PC-3 (cell line): ENCODE measurements around the gene CARTPT. TPM values are rescaled to one million over a fixed set of nuclear protein-coding genes. Genes with fewer than 3 reads are reported as not detected.

Experiments
- ATAC-seq: fragments of 200-7000 bp; cut with Tn5 transposase; 2 replicates; pipeline ENCODE4 v1.9.1; 2020; ENCODE audit warnings: mild to moderate bottlenecking, moderate library complexity
- BruUV-seq: library from RNA; stranded (reverse); fragments of 400-500 nt; replicated peaks from 2 replicates; lab custom pipeline; 2021; lab: Mats Ljungman, UMichigan
- CTCF ChIA-PET: fragments of 300-600 bp; sonication (Branson Sonifier 250); formaldehyde crosslinking; loops from one replicate; lab custom pipeline; 2022; ENCODE audit warnings: antibody characterized with exemption; lab: Charles Lee
- POLR2A ChIA-PET: fragments of 300-600 bp; sonication (Branson Sonifier 250); formaldehyde crosslinking; loops from one replicate; lab custom pipeline; 2022; ENCODE audit warnings: antibody characterized with exemption; ENCODE audit not compliant: unreplicated experiment; lab: Charles Lee
- DNase-seq: peaks from one replicate; pipeline ENCODE4 v3.0.0-alpha.2; 2015
- H2AFZ ChIP-seq: fragments of 300-600 bp; sonication (generic); 2 replicates; pipeline ENCODE4 v1.6.0; 2016; ENCODE audit warnings: antibody characterized with exemption, low read length
- H3F3A ChIP-seq: fragments of 300-600 bp; sonication (generic); one replicate; pipeline ENCODE4 v1.6.0; 2017; ENCODE audit warnings: antibody characterized with exemption, low read length, control low read depth, mild to moderate bottlenecking; ENCODE audit not compliant: unreplicated experiment
- H3K27ac ChIP-seq: fragments of 300-600 bp; sonication (generic); 2 replicates; pipeline ENCODE4 v1.5.1; 2016; ENCODE audit warnings: mild to moderate bottlenecking, low read length
- H3K27me3 ChIP-seq: fragments of 300-600 bp; sonication (generic); 2 replicates; pipeline ENCODE4 v1.6.1; 2016; ENCODE audit warnings: low read length, mixed read lengths
- H3K36me3 ChIP-seq: fragments of 300-600 bp; sonication (generic); 2 replicates; pipeline ENCODE4 v1.6.1; 2016; ENCODE audit warnings: low read depth, mixed run types, low read length, mixed read lengths
- H3K4me1 ChIP-seq: fragments of 300-600 bp; sonication (generic); 2 replicates; pipeline ENCODE4 v1.5.1; 2016; ENCODE audit warnings: low read length; ENCODE audit not compliant: insufficient read depth
- H3K4me2 ChIP-seq: fragments of 300-600 bp; sonication (generic); 2 replicates; pipeline ENCODE4 v1.6.0; 2016; ENCODE audit warnings: low read length
- H3K4me3 ChIP-seq: fragments of 300-600 bp; sonication (generic); 2 replicates; pipeline ENCODE4 v1.5.1; 2016; ENCODE audit warnings: mild to moderate bottlenecking, low read length, mixed read lengths
- H3K79me2 ChIP-seq: fragments of 300-600 bp; sonication (generic); 2 replicates; pipeline ENCODE4 v1.6.1; 2017; ENCODE audit warnings: low read length, mixed read lengths
- H3K9ac ChIP-seq: fragments of 300-600 bp; sonication (generic); 2 replicates; pipeline ENCODE4 v1.6.0; 2016; ENCODE audit warnings: mild to moderate bottlenecking, low read length
- H3K9me2 ChIP-seq: fragments of 300-600 bp; sonication (generic); replicated peaks from 2 replicates; pipeline ENCODE4 v1.6.1; 2016; ENCODE audit warnings: mixed run types, low read length, mixed read lengths
- H3K9me3 ChIP-seq: fragments of 300-600 bp; sonication (generic); 2 replicates; pipeline ENCODE4 v1.6.1; 2016; ENCODE audit warnings: low read length, mixed read lengths
- H4K20me1 ChIP-seq: fragments of 300-600 bp; sonication (generic); 2 replicates; pipeline ENCODE4 v1.6.1; 2016; ENCODE audit warnings: low read length, mixed read lengths
- EZH2 ChIP-seq: fragments of 300-600 bp; sonication (generic); IDR thresholded peaks from one replicate; pipeline ENCODE4 v1.6.1; 2017; ENCODE audit warnings: antibody characterized with exemption, mild to moderate bottlenecking, low read length; ENCODE audit not compliant: unreplicated experiment
- EZH2phosphoT487 ChIP-seq: fragments of 300-600 bp; sonication (generic); IDR thresholded peaks from 2 replicates; pipeline ENCODE4 v1.6.1; 2018; ENCODE audit warnings: mild to moderate bottlenecking, antibody characterized with exemption, low read length, borderline replicate concordance
- intact Hi-C: fragments of 100-400 bp; cut with micrococcal nuclease; formaldehyde crosslinking; loops from 2 replicates; pipeline ENCODE4 v1.9.0; 2023
- total RNA-seq: library from RNA; depleted of rRNA; stranded (reverse); fragments of >200 nt; gene quantifications from 2 replicates; pipeline ENCODE4 v1.2.3, GENCODE V29; 2014
- TF ChIP-seq, protein P1 (sequence below): fragments of 300-600 bp; sonication (generic); conservative IDR thresholded peaks from 2 replicates; pipeline ENCODE4 v1.5.1; 2017; ENCODE audit warnings: antibody characterized with exemption, low read depth, mild to moderate bottlenecking, low read length

The CARTPT gene
- total RNA-seq, 1 experiment from 2014 or later = not detected

DNA sequence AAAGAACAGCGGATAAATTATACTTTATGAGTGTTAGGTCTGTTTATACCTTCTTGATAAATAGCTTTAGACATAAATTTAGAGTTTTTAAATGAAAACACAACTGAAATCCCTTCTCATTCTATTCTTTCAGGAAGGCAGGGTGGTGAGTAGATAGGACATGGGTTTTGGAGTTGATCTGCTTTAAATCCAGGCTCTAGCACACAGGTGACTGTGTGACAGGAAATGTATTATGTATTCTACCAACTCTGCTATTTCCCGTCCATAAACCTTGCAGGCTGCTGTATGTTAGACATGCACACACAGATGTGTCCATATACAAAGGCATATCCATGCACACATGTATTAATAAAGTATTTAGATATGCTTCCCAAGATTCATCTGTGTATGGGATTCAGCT is 19.3 kb upstream of the CARTPT start:
- no peak overlapping the region for H3K4me2 ChIP-seq
- ATAC-seq (no peak), DNase-seq (no peak)
- H4K20me1 ChIP-seq = no peaks in the 10 kb centered on the region
- TF ChIP-seq EZH2 (no peak), EZH2phosphoT487 (no peak)
- TF ChIP-seq, protein P1, sequence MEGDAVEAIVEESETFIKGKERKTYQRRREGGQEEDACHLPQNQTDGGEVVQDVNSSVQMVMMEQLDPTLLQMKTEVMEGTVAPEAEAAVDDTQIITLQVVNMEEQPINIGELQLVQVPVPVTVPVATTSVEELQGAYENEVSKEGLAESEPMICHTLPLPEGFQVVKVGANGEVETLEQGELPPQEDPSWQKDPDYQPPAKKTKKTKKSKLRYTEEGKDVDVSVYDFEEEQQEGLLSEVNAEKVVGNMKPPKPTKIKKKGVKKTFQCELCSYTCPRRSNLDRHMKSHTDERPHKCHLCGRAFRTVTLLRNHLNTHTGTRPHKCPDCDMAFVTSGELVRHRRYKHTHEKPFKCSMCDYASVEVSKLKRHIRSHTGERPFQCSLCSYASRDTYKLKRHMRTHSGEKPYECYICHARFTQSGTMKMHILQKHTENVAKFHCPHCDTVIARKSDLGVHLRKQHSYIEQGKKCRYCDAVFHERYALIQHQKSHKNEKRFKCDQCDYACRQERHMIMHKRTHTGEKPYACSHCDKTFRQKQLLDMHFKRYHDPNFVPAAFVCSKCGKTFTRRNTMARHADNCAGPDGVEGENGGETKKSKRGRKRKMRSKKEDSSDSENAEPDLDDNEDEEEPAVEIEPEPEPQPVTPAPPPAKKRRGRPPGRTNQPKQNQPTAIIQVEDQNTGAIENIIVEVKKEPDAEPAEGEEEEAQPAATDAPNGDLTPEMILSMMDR = no peak
- ChIA-PET CTCF (no interaction called here), POLR2A (no interaction called here)
- H3F3A ChIP-seq = no peaks in the 10 kb centered on the region
- no peaks in the 10 kb centered on the region for H3K9me2 ChIP-seq
- no peak overlapping the region for H3K9ac ChIP-seq
- no peak overlapping the region for H3K27ac ChIP-seq
- H3K4me3 ChIP-seq = no peak overlapping the region
- intact Hi-C loops = no loop called here
- no peaks in the 10 kb centered on the region for H3K36me3 ChIP-seq
- H3K27me3 ChIP-seq = peaks cover 1% of the 10 kb centered on the region; the same call in 1 of the 2 replicates
- BruUV-seq = no TSS peak
- H2AFZ ChIP-seq = no peak overlapping the region
- H3K79me2 ChIP-seq = no peaks in the 10 kb centered on the region
- H3K9me3 ChIP-seq = no peaks in the 10 kb centered on the region
- H3K4me1 ChIP-seq = no peaks in the 10 kb centered on the region

DNA sequence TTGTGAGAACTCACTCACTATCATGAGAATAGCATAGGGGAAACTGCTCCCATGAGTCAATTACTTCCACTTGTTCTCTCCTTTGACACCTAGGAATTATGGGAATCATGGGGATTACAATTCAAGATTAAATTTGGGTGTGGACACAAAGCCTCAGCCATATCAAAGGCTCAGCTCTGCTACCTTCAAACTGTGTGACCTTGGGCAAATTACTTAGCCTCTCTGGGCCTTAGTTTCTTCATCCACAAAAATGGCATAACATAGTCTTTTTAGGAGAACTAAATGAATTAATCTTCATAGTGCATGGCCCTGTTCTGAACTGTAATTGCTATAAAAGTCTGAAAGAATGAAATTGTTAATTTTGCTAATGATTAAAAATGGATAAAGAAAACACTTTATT is 18.3 kb upstream of the CARTPT start:
- ATAC-seq (no peak), DNase-seq (no peak)
- Histone ChIP-seq H3K9me2 (no peaks in the 10 kb centered on the region), H3K9me3 (no peaks in the 10 kb centered on the region), H3K4me2 (no peak overlapping the region), H3K9ac (no peak overlapping the region), H3K4me1 (no peaks in the 10 kb centered on the region), H3K79me2 (no peaks in the 10 kb centered on the region), H3K27me3 (peaks cover 5% of the 10 kb centered on the region; the same call in 1 of the 2 replicates), H3K27ac (no peak overlapping the region), H3K4me3 (no peak overlapping the region), H3F3A (no peaks in the 10 kb centered on the region), H3K36me3 (no peaks in the 10 kb centered on the region), H2AFZ (no peak overlapping the region), H4K20me1 (no peaks in the 10 kb centered on the region)
- ChIA-PET CTCF (no interaction called here), POLR2A (no interaction called here)
- no TSS peak for BruUV-seq
- intact Hi-C loops = no loop called here
- TF ChIP-seq, protein P1 = no peak
- TF ChIP-seq EZH2 (no peak), EZH2phosphoT487 (no peak)

DNA sequence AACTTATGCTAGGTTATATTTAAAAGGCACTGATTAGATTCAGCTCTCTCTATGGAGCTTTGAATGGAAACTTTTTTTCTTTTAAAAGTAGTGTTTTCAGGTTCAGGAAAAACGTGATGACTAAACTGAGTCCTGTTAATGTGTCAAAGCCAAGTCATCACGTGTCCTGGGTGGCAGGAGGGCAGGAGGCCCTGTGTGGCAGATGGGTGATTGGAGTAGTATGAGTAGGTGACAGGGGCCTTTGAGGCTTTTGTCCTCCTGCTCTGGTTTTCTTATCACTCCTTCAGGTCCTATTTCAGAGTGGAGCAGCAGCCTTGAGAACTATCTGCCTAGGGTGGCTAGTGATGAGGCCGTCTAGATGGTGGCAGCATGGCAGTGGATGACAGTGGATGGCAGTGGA is 17.7 kb upstream of the CARTPT start:
- H3K9me3 ChIP-seq = no peaks in the 10 kb centered on the region
- no peak overlapping the region for H3K4me2 ChIP-seq
- H3F3A ChIP-seq = no peaks in the 10 kb centered on the region
- no peaks in the 10 kb centered on the region for H3K4me1 ChIP-seq
- intact Hi-C loops = no loop called here
- H3K79me2 ChIP-seq = no peaks in the 10 kb centered on the region
- H3K9ac ChIP-seq = no peak overlapping the region
- no peak overlapping the region for H3K4me3 ChIP-seq
- no peak overlapping the region for H2AFZ ChIP-seq
- no peaks in the 10 kb centered on the region for H4K20me1 ChIP-seq
- H3K36me3 ChIP-seq = no peaks in the 10 kb centered on the region
- no peak for DNase-seq
- TF ChIP-seq EZH2 = no peak
- TF ChIP-seq, protein P1 = no peak
- no peaks in the 10 kb centered on the region for H3K9me2 ChIP-seq
- ChIA-PET CTCF (no interaction called here), POLR2A (no interaction called here)
- H3K27me3 ChIP-seq = peaks cover 10% of the 10 kb centered on the region; the same call in 1 of the 2 replicates
- H3K27ac ChIP-seq = no peak overlapping the region
- no TSS peak for BruUV-seq
- ATAC-seq = no peak
